Stimulated activated CD8-positive, alpha-beta memory T cell treated with anti-CD3 and anti-CD28 coated beads, Interleukin-7, amount 100 ng/mL, for 24 hours (primary cell): ENCODE measurements around the gene MGRN1.

Experiments
- DNase-seq: peaks from one replicate; pipeline ENCODE4 v3.0.0-alpha.2; 2020; ENCODE audit warnings: low read depth

The MGRN1 gene

DNA sequence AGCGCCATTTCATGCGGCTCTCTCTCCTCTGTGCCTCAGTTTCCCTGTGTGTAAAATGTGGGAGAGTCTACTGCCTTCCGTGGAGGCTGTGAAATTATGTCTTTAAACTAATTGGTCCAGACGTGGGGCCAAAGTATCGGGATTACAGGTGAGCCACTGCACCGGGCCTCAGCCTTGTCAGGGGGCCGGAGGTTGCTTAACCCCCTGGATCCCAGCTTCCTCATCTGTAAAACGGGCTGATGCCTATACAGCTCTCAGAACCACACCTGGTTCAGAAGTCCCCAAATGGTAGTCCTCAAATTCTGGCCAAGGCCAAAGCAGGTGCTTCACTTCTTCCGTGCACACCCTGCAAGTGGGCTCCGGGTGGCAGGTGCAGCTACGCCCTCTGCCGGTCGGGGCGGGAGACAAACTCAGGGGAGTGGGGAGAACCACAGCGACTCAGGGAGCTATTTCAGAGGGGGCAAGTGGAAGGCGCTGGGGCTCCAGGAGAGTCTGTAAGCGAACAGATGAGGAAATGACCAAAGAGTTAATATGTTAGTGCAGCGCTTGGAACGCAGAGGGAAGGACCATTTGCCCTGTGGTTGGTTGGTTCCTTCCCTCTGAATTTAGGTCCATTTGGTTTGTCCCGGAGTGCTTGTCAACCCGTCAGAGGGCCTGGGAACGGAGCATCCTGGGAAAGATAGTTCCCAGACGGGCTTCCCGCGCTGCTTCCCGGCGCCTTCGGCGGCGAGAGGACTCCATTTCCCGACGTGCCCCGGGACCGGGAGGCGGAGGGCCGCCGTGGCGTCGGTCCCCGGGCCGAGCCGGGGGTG, at the start of gene MGRN1:
TSS of gene MGRN1 (plus strand) at position 812 of the 812 bp plus-strand sequence. CDS start 135 bp downstream, outside the sequence.
- peak; percentile 80 for DNase-seq

DNA sequence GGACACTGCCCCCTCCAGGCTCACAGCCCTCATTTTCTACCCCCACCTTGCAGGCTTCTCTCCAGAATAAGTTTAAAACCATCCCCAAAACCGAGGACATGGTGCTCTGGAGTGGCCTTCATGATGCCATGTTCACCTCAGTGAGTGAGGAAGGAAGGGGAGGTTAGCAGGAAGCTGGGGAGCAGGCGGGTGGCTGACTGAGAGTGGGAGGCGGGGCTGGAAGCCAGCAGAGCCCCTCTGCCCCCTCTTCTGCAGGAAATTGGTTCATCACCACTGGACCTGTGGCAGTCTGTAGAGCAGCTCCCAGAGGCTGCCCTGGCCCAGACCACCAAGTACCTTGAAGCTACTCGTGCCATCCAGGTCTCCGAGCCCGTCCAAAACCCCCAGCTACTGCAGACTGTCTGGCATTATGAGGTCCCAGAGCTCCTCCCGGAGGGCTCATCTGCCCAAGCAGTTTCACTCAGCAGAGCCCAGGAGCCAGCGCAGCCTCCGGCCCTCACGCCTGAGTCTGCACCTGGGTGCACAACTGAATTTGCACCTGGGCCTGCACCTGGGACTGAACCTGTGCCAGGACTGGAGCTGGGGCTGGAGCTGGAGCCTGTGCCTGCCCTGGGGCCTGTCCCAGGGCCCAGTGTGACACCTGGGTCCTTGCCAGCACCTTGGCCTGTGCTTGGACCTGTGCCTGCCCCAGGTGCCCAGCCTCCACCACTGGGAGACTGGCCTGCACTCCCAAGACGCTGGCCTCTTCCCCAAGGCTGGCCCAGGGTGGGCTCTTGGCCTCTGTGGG, 49.5 kb upstream of the MGRN1 start:
- no peak for DNase-seq

DNA sequence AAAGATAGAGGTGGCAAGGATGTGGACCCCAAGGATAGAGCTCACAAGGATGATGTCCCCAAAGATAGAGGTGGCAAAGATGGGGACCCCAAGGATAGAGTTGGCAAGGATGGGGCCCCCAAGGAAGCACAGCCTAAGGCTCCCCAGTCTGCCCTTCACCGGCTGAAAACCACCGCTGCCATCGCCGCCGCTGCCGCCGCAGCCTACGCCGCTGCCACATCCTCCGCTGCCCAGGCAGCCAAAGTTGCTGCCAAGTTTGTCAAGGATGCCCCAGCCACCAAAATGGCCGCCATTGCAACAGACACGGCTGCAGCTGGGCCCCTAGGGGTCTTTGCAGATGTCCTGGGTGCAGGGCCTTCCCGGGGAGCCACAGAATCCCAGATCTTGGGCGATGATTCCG, 48.6 kb upstream of the MGRN1 start:
- DNase-seq: no peak

DNA sequence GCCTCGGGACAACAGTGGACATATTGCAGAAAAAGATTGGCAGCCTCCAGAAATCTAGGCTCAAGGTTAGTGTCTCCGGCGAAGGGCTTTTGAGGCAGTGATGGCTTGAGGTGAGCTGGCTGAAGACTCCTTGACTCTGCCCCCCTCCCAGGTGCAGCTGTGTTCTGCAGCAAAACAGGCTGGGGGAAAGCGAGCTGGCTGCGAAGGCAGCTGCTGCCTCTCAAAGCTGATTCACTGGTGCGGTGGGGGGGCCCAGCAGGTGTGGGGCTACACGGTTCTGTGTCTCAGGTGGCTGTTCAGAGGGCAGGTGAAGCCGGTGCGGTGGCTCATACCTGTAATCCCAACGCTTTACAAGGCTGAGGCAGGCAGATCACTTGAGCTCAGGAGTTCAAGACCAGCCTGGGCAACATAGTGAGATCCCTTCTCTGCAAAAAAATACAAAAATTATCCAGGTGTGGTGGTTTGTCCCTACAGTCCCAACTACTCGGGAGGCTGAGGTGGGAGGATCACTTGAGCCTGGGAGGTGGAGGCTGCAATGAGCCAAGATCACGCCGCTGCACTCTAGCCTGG, 45.6 kb upstream of the MGRN1 start:
- DNase-seq: no peak

DNA sequence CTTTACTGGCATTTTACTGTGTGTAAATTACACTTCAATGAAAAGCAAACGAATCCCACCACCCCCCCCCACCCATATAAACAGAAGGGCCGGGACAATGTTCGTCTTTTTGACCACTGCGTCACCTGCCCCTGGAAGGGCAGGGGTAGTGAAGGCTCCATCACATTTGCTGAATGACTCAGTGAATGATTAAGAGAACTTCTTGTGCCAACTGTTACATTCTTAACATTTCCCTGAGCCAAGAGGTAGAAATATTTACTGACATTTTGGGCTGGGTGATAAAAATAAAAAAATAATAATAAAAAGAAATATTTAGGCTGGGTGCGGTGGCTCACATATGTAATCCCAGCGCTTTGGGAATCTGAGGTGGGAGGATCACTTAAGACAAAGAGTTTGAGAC, 44.4 kb upstream of the MGRN1 start:
- no peak for DNase-seq

DNA sequence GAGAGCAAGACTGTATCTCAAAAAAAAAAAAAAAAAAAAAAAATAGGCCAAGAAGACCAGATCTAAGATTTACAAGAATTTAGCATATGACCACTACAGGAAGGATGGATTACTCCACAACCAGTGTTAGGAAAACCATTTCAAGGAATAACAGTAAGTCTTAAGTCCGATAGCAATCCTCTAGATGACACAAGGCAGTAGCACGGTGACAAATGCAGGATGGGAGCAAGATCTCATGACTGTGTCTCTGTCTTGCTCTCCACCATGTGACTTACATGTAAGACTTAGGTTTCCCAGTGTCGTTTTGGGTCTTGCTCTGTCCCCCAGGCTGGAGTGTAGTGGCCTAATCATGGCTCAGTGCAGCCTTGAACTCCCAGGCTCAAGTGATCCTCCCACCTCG, 40.7 kb upstream of the MGRN1 start:
- DNase-seq: no peak

DNA sequence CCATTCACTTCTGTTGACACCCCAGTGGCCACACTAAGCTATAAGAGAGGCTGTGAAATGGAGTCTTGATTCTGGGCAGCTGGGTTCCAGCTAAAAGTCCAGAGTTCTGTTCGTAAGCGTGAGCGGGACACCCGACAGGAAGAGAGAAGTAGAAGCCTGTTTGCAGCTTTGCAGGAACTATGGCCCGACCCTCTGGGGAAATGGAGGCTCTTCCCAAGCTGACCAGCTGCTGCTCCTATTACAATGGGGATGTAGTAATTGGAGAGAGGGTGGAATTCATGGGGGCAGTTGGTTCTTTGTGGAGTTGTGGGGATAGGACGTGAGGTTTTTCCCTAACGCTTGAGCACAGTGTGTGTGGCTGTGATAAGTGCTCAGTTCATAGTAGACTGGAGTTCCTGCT, 38.3 kb upstream of the MGRN1 start:
- DNase-seq: no peak

DNA sequence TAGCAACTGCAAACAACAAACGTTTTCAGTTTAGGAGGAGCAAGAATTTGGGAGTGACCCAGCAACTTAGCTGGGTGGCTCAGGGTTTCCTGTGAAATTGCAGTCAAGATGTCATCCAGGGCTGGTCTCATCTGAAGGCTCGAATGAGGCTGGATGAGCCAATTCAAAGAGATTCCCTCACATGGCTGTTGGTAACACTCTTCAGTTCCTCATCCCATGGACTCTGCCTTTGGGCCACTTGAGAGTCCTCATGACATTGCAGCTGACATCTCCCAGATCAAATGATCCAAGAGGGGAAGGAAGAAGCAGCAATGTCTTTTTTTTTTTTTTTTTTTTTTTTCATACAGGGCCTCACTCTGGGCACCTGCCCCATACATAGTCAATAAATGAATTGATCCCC, 36.2 kb upstream of the MGRN1 start:
- DNase-seq: no peak

DNA sequence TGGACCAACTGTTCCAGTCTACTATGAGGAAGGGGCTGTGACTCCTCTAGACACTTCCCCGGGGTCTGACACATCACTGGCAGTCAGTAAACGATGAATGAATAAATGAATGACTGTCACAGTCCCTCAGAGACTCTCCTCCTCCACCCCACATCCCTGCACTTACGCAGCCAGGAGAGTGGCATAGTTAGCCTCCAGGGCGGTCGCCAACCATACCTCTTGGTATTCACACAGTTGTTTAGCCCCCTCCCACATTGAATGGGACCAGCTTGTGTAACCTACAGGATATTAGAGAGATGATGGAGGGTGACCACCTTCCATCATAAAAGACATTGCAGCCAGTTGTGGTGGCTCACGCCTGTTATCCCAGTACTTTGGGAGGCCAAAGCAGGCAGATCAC, 35.7 kb upstream of the MGRN1 start:
- DNase-seq: no peak

DNA sequence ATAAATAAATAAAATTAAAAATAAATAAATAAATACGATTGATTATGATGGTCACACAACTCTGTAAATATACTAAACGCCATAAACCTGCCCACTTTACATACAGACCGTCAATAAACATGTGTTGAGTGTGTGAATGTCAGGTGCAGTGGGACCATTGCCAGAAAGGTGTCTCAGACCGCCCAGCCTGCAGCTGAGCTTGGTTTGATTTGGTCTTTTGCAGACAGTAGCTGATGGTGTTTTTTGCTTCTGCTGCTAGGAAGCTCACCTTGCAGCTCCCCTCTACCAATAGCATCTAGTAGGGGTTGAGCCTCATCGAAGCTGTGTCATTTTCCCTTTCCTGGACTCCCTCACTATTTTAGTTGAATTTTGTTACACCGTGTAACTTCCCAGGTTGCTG, 33.4 kb upstream of the MGRN1 start:
- no peak for DNase-seq

DNA sequence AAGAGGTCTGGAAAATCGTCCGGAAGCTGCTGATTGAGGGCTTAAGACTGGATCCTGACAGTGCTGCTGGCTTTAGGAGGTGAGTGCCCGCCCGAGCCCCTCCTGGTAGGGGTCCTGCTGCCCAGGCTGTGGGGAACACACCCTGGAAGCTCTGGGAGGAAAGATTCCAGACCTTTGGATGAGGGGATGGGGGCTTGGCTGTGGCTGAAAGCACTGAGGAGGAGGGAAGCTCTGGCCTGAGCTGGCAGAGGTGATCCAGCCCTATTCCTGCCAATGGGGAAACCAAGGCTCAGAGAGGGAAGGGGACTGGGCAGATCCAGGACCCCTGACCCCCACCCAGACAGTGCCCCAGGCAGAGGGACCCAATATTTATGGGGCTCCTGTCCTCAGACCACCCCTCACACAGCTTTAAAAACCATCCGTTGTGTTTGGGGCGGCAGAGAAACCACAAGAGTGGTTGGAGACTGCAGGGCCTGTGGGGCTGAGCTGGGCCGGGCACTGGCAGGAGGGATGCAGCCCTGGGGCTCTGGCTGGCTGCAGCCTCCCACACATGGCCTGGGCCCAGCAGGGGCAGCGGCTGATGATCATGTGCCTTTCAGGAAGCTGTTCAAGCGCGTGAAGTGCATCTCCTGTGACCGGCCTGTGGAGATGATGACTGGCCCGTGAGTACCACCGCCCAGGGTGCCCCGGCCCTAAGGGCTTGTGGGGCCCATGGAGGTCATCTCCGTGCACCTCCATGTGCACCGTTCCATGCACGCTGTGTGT, 32.7 kb upstream of the MGRN1 start:
- no peak for DNase-seq

DNA sequence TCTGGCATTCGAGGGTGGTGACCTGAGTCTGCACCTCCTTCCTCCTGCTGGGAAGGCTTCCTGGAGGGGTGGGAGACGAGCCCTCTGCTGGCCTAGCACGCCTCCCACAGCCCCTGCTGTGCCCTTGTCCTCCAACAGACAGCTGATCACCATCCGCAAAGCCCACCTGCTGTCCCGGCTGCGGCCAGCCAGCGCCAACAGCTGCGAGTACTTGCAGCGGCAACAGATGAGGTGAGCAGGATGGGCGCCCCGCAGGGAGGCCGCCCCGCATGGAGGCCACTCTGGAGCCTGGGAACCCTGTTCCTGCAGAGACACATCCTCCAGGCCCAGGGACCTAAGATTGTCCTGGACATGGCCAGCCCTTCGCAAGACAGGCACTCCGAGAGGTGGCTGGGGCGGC, 31.5 kb upstream of the MGRN1 start:
- DNase-seq: no peak

DNA sequence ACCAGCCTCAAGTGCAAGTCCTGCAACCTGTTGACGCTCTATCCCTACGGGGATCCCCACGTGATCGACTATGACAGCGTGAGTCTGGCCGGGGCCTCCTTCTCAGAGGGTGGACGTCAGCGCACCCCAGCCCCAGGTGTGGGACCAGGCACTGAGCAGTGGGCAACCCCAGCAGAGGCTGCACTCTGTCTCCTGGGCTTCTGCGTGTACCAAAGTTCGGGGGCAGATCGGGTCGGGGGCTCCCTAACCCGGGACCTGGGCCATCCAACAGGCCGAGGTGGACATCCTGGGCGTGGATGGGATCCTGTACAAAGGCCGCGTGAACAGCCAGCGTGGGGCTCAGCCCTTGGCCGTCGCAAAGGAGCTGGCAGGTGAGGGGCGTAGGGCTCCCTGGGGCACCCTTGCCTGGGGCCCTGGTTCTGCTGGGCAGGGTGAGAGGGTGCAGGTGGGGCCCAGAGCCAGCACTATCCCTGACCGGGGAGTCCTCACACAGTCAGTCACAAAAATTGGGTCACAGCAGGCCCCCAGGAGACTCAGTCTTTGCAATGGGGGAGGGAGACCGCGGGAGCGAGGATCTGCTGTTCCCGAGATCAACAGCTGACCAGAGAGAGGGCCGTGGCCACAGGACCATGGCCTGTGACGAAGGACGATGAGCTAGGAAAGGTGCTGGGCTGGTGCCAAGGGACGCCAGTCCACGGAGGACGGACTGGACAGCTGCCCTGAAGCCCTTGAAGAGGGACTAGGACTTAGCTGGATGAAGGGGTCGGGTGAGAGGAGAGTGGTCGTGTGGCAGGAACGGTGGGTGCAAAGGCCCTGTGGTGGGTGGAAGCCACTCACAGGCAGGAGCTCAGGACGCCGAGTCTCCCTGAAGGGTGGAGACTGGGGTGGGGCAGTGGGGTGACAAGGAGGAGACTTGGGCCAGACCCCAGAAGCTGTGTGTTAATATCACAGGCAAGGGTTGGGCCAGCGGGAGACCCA, 29.9 kb upstream of the MGRN1 start:
- no peak for DNase-seq

DNA sequence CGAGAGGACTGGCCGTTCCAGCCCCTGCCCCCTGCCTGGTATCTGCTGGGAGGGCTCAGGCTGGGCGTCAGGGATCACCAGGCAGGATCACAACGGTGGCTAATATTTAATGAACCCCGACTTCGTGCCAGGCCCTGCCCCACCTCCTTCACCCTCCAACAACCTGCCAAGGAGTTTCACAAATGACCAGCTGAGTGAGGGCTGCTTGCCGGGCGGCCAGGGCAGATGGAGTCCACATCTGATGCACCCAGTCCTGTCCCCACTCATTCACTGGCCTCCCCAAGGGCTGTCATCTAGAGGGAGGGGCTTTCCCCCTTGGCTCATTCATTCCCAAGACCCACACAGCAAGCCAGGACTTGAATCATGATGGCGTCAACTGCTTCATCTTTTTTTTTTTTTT, 27.5 kb upstream of the MGRN1 start:
- DNase-seq: no peak

DNA sequence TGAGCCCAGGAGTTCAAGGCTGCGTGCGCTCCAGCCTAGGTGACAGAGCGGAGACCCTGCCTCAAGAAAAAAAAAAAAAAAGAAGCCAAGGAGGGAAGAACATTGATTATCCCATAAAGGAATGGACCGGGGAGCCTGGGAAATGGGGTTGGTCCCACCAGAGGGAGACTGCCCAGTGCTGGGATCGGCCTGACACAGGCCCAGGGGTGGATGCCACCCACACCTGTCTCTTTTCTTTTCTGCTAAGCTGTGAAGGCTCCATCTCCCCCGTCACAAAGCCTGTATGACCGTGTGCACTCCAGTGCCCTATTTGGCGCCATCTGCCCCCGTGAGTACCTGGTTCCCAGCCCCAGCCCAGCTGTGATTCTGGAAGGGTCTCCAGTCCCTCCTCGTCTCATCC, 25.6 kb upstream of the MGRN1 start:
- DNase-seq: no peak

DNA sequence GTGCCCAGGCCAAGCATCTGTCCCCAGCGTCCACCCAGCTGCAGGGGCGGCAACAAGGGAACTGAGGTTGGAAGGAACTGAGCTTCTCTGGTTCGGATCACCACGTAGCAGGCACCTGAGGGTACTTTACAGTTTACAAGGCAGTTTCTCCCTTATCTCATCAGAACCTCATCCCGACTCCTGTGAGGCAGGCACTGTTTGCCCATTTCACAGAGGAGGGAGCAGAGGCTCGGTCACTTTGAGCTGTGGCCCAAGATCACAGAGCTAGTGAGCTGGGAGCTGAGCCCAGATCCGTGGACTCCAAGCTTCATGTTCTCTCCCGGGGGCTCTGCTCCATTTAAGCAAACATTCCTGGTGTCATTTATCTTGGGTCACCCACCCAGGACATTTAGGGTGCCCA, 25.1 kb upstream of the MGRN1 start:
- DNase-seq: no peak

DNA sequence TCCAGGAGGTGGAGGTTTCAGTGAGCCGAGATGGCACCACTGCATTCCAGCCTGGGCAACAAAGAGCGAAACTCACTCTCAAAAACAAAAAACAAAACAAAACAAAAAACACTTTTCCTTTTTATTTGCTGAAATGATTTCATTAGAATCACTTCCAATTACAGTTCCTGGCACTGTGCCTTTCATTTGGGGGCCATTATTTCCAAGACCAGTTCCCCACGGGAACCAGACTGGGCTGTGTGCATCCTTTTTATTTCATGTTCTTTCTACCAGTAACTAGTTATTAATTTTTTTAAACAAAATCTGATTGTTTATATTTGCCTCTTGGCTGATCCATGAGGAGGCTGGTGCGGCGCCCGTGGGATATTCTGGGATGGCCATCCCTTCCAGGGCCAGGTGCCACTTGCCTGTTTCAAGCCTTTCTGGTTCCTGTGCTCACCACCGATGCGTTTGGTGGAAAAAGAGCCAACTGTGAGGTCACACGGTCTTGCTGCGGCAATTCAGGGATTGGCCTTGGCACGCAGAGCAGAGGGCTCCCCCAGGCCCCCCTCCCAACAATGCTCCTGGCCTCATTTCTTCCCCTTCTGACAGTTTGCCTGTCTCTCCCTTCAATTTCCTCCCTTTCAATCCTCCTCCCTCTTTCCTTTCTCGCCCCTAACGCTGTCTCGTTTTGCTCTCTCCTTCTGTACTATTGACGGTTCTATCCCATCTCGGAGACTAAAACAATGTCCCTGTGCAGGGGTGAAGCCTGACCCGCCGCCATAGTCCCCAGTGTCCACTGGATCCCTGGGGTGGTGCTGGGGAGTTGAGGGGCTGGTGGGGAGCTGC, 23.4 kb upstream of the MGRN1 start:
- no peak for DNase-seq

DNA sequence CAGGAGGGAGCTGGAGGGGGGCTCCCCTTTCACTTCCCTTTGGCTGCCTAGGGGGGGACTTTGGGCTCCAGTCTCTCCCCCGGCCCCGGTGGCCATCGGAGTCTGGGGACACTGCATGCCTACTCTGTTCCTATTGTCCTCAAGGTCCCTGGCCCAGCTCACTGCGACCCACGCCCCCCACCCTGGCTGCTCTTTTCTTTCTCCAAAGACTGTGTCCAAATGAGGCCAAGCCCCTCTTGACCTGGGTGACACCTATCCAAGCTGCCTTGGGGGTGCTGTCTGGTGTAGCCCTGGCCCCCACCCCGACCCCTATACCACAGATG, 22.8 kb upstream of the MGRN1 start:
- no peak for DNase-seq

DNA sequence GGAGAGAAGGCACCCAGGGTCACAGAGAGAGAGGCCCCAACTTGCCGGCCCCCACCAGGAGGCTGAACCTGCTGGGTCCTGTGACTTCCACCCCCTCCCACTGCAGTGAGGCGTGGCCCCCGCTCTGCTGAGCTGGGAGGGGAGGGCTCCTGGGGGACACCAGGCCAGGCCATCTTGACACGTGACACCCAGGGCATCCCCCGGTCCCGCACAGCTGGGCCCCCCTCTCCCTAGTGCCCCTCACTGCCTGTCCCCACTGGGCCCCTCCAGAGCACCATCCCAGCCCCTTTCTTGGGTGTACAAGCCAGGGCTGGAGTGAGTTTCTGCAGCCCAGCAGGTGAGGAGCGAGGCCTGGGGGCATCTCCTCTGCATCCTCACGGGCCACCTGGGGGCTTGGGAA, 22.3 kb upstream of the MGRN1 start:
- DNase-seq: no peak

DNA sequence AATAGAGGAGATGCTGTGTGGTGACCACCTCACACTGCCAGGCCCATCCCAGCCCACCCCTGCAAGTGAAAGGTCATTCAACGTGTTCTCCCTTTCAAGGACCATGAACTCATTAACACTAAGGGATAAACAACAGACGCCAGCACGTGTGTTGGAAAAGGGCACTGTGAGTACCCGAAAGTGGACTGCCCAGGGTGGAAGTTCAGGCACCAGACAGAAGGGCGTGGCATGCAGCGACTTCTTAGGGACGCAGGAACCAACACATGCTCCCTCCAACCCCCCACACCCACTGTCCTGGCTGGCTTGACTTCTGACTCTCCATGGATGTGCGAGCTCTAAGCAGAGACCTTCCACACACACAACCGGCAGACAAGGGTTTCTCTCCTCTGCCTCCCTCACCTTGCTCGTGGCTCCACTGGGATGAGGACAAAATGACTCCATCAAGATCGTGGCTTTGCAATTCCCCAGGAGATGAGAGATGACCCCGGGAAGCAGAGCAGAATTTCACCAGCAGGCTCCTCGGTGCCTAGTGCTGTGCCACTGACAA, 20.9 kb upstream of the MGRN1 start:
- DNase-seq: no peak
